Mesothelial cell of epicardium (in vitro differentiated cells): ENCODE data around the gene LARGE2. TPM values are rescaled to one million over a fixed set of nuclear protein-coding genes. Genes with fewer than 3 reads are reported as not detected.

Source experiments
- DNase-seq, 2 experiments: peaks; one replicate each; pipeline ENCODE4 v3.0.0; 2021; ENCODE audit warnings: low spot score in 2 of 2; ENCODE audit not compliant: unreplicated experiment in 2 of 2
- H3K27ac Mint-ChIP-seq: 2 replicates; pipeline ENCODE4 v1.8.0; 2021; ENCODE audit warnings: mixed read lengths
- H3K27me3 Mint-ChIP-seq: 2 replicates; pipeline ENCODE4 v1.8.0; 2021; ENCODE audit warnings: low read depth, mixed read lengths
- H3K36me3 Mint-ChIP-seq: 2 replicates; pipeline ENCODE4 v1.8.0; 2021; ENCODE audit warnings: mixed read lengths
- H3K4me1 Mint-ChIP-seq: 2 replicates; pipeline ENCODE4 v1.8.0; 2021; ENCODE audit warnings: mixed read lengths
- H3K4me3 Mint-ChIP-seq: 2 replicates; pipeline ENCODE4 v1.8.0; 2021; ENCODE audit warnings: mild to moderate bottlenecking, moderate library complexity, mixed read lengths
- H3K9me3 Mint-ChIP-seq: 2 replicates; pipeline ENCODE4 v1.8.0; 2021; ENCODE audit warnings: mixed read lengths
- total RNA-seq: library from RNA; stranded (reverse); gene quantifications from 3 replicates; pipeline ENCODE4 v1.2.1, GENCODE V29; 2021
- TF ChIP-seq, protein P1 (sequence below): fragments of 200-600 bp; sonication (generic); IDR thresholded peaks from one replicate; pipeline ENCODE4 v1.5.0; 2021; ENCODE audit warnings: antibody characterized with exemption; ENCODE audit not compliant: unreplicated experiment

LARGE2 gene
- total RNA-seq, 1 donor from 2014 or later, result 5.2 TPM

DNA sequence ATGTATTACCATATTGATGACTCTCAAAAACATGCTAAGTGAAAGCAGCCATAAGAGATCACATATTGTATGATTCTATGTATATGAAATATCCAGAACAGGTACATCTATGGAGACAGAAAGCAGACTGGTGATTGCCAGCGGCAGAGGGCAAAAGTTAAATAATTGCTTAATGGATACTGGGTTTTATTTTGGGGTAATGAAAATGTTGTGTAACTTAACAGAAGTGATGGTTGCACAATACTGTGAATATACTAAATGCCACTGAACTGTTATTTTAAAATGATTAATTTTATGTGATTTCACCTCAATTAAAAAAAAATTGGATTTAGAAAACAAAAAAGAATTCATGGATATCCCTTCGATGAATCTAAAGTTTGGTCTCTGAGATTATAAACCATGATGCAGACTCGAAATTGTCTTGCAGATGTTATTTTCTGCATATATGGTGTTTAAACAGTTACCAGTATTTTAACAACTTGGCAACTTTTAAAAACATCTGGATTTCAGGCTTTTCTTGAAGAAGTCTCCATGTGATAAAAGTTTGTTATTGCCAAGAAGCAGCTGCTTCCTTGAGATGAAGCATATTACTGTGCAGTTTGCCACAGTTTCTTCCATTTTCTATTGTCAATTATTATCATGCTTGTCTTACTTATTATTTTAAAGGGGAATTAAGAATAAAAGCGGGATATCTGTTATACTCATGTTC, 38.1 kb downstream of the LARGE2 start:
- no peaks in the 10 kb centered on the region for H3K27me3 Mint-ChIP-seq
- no peak overlapping the region for H3K4me3 Mint-ChIP-seq
- peaks cover 15% of the 10 kb centered on the region for H3K9me3 Mint-ChIP-seq
- peak overlapping the region; percentile 45 for H3K27ac Mint-ChIP-seq
- DNase-seq, result no peak
- TF ChIP-seq, protein P1, sequence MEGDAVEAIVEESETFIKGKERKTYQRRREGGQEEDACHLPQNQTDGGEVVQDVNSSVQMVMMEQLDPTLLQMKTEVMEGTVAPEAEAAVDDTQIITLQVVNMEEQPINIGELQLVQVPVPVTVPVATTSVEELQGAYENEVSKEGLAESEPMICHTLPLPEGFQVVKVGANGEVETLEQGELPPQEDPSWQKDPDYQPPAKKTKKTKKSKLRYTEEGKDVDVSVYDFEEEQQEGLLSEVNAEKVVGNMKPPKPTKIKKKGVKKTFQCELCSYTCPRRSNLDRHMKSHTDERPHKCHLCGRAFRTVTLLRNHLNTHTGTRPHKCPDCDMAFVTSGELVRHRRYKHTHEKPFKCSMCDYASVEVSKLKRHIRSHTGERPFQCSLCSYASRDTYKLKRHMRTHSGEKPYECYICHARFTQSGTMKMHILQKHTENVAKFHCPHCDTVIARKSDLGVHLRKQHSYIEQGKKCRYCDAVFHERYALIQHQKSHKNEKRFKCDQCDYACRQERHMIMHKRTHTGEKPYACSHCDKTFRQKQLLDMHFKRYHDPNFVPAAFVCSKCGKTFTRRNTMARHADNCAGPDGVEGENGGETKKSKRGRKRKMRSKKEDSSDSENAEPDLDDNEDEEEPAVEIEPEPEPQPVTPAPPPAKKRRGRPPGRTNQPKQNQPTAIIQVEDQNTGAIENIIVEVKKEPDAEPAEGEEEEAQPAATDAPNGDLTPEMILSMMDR, result no peak
- no peaks in the 10 kb centered on the region for H3K4me1 Mint-ChIP-seq
- H3K36me3 Mint-ChIP-seq, result peaks cover 52% of the 10 kb centered on the region

DNA sequence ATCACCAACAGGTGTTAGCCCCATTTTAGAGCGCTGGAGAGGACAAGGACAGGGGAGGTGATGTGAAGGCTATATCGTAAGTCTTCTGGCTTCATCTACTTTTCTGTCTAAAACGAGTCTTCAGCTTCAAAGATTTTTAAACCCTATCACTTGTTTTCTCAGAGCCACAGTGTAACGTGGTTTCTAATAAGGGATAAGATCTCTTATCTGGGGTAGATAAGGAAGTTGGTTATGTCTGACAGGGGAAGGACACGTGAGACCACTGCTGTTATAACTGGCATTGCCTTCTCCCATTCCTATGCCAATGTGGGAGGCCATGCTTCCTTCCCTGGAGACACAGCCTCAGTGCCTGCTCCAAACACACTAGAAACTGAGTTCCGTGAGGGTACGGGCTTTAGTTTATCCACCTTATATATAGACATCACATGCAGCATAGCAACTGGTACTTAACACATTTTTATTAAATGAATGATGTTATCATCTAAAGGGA, 39.3 kb downstream of the LARGE2 start:
- Mint-ChIP-seq H3K27me3 (no peaks in the 10 kb centered on the region), H3K36me3 (peaks cover 42% of the 10 kb centered on the region), H3K4me3 (no peak overlapping the region), H3K9me3 (peaks cover 15% of the 10 kb centered on the region), H3K4me1 (no peaks in the 10 kb centered on the region), H3K27ac (no peak overlapping the region)
- TF ChIP-seq, protein P1, result no peak
- DNase-seq, result no peak

DNA sequence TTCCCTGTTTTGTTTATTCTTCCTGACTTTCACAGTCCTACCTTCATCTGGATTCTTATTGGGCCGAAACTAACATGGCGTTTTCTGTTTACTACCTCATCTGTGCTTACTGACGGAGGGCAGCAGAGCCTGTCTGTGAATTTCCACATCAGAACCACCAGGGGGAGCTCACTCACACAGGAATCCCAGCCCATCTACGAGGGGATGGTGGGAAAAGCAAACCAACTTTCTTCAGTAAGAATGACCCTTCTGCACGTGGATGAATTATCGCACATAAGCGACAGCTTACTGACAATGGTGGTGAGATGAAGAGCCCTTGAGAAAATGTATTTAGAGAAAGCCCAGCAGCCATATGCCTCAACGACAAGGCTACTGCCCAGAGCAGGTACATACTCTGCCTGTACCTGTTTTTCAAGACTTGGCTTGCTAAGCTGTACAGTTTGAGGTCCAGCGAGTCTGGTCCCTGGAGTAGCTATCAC, 42.5 kb downstream of the LARGE2 start:
- Mint-ChIP-seq H3K36me3 (peaks cover 34% of the 10 kb centered on the region), H3K4me3 (no peak overlapping the region), H3K27me3 (no peaks in the 10 kb centered on the region), H3K27ac (no peak overlapping the region), H3K4me1 (no peaks in the 10 kb centered on the region), H3K9me3 (peaks cover 4% of the 10 kb centered on the region)
- TF ChIP-seq, protein P1, result peak; percentile 89
- DNase-seq, result peak; percentile 26 to 69

DNA sequence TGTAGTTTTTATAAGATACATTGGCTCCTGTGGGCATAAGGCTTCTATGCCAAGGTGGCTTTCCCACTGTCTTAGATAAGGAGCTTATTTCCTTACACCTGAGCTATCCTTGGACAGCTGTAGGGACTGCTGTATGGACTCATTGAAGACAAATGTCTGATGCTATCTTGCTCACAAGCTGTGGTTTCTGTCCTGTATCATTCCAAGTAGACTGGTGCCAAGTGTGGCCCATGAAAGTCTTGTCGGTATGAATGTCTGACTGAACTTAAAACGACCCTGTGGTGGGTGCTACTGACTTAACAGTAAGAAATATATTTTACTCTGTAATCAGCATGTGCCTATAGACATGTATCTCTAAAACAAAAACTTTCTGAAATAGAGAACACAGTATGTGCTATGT, 45.0 kb downstream of the LARGE2 start:
- Mint-ChIP-seq H3K4me3 (no peak overlapping the region), H3K27me3 (no peaks in the 10 kb centered on the region), H3K27ac (no peak overlapping the region), H3K9me3 (no peaks in the 10 kb centered on the region), H3K36me3 (peaks cover 20% of the 10 kb centered on the region), H3K4me1 (no peaks in the 10 kb centered on the region)
- DNase-seq, result no peak
- TF ChIP-seq, protein P1, result no peak

DNA sequence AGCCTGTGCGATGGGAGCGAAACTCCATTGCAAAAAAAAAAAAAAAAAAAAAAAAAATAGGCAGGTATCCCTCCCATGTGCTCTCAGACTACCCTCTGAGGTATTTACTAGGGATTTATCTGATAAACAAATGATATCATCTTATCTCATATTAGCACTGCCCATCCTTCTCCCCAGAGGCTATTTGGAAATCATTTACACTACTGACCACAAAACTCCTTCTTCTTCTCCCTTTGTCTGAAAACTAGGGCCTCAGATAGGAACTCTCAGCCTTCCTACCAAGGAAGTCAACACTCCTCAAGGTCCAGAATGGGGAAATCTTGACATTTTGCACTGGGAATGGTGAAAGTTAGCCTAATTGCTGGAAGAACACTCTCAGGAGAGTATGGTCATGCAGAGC, 46.4 kb downstream of the LARGE2 start:
- no peak for DNase-seq
- Mint-ChIP-seq H3K27ac (no peak overlapping the region), H3K4me1 (no peaks in the 10 kb centered on the region), H3K36me3 (peaks cover 20% of the 10 kb centered on the region), H3K27me3 (no peaks in the 10 kb centered on the region), H3K9me3 (no peaks in the 10 kb centered on the region), H3K4me3 (no peak overlapping the region)
- TF ChIP-seq, protein P1, result no peak
